HG03159 (cell line): ENCODE measurements around the gene MAP3K7CL.
"Not testable (repeated sequence)": the region's sequence is repeated elsewhere in the genome, so short reads cannot be mapped to it uniquely, and the experiment has no call there.

ENCODE experiments used
- ATAC-seq: cut with Tn5 transposase; IDR thresholded peaks from one replicate; pipeline ENCODE4 v1.9.1; 2021; ENCODE audit warnings: mild to moderate bottlenecking, moderate library complexity; ENCODE audit not compliant: unreplicated experiment

MAP3K7CL gene

DNA sequence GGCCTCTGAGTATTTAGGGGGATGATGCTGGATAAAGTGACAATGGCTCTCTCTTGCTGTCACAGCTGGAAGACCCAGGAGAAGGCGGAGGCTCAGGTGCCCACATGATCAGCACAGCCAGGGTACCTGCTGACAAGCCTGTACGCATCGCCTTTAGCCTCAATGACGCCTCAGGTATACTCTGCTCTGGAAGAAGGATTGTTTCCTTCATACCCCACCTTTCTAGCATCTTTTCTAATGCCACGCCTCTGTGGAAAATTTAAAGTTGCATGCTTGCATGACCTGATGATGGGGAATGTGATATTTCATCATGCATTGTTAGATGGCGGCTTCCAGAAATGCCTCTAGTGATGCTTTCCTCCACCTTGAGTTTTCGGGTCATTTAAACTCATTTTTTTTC, 2.8 kb downstream of the MAP3K7CL start:
- no peak for ATAC-seq

DNA sequence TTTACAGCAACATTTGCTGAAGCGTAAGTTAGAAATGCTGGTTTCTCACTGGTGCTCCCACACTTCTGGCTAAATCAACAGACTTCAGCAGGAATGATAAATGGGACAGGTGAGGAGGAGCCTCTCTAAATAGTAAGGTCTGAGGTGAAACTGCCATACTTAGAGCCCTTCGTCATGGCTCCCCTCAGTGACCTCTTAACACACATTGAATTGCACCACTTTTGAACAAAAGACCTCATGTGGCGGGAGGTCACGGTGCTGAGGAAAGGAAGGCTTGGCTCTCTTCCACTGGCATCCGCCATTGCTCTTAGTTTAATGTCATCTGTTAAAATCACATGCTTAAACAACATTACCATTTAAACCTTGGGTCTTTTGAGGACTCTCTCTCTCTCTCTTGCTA, 3.4 kb downstream of the MAP3K7CL start:
- no peak for ATAC-seq

- no peak for ATAC-seq
Measured at GRCh38 chr21:29135481-29135880, 5.0 kb downstream of the MAP3K7CL start.

DNA sequence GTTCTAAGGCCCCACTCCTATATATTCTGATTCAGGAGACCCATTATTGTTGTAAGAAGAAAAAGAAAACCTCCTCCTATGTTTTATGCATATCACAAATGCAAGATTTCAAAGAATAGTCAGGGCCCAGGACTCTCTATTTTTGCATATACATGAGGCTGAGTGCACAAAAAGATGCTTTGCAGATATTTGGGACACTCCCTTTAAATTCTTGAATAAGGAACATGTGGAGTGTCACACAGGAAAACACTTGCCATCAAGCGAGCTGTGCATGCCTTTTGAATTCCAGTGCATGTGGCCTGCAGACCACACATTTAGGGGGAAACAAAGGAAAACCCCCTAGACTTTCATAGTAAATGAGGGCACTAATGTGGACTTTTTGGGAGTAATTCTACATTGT, 5.6 kb downstream of the MAP3K7CL start:
- no peak for ATAC-seq

DNA sequence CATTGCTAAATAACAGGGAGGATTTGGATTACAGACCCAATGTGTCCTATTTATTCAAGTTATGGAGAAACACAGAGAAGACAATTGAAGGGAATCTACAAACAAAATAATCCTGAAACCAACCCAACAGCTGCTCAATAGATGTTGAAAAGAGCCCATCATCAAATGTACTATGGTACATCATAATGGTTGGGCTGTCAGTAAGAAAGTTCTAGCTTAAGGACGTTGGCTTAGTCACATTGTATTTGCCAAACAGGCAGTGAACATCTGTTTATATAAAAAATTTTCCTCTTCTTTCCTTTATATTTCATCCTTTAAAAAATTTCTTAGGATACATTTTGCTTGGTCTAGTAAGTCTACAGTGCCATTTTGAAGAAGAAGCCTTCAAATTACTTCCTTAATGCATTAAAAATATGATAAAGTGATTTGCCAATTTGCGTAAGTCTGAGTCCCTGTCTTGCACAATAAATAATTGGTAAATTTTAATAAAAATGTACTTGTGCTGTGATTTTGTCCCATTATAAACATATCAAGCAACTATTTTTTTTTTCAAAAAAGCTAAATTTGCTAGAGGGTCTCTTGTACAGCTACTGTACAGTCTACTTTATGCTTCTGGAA, 14.4 kb downstream of the MAP3K7CL start:
- ATAC-seq = no peak

GRCh38 chr21:29145354-29145782, 14.9 kb downstream of the MAP3K7CL start:
- ATAC-seq = no peak

- ATAC-seq = no peak
Measured at GRCh38 chr21:29145852-29146453, 15.5 kb downstream of the MAP3K7CL start.

- ATAC-seq = no peak
Measured at GRCh38 chr21:29146726-29147125, 16.3 kb downstream of the MAP3K7CL start.

DNA sequence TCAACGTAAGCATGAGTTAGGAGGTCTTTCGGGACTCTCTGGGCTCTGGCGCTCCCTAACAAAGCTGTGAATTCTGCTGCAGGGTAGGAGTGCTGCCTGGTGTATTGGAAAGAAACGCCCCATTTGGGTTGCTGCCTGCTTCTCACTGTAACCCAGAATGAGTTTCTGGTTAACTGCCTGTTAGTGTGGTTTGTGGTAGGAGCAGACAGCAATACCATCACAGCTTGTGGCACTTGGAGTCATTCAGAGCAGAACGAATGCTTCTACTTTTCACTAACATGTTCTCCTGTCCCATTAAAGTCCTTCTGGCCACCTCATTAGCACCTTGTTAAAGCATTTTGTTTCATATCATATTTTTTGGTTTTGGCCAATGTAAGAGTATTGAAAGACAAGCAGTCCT, 18.1 kb downstream of the MAP3K7CL start:
- no peak for ATAC-seq

GRCh38 chr21:29149808-29150425, 19.5 kb downstream of the MAP3K7CL start:
- no peak for ATAC-seq

DNA sequence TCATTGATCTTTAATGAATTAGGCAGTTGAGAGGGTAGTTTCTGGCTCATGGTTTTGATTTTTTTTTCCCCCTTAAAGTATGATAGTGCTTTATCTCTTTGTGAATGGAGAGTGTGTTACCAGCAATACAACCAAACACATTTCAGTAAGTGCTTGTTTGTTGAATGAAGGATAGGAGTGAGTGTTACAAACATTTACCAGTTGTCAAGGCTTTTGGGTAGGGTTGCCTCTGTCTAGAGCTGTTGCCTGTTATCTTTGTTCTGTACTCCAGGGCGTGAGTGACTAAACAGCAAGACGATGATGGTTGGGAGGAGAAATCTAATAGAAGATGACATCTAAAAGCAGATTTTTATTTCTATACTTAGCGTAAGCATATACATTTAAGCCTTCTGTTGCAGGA, 21.5 kb downstream of the MAP3K7CL start:
- ATAC-seq = no peak

DNA sequence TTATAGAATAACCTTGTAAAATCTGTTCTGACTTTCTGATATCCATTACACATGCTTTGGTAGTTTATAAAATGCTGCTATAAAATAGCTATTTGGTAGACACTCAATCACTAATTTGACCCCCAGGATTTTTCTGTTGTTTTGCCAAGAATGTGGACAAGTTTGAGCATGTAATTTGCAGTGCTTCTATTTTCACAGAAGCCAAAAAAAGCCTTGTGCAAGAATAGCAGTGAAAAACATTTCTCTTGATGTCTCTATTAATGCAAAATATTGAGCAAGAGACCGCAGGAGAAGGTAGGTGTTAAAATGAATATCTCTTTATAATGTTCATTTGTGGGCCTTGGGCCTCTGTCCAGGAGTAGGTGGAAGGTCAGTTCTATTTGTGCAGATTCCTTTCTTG, 22.5 kb downstream of the MAP3K7CL start:
- no peak for ATAC-seq

DNA sequence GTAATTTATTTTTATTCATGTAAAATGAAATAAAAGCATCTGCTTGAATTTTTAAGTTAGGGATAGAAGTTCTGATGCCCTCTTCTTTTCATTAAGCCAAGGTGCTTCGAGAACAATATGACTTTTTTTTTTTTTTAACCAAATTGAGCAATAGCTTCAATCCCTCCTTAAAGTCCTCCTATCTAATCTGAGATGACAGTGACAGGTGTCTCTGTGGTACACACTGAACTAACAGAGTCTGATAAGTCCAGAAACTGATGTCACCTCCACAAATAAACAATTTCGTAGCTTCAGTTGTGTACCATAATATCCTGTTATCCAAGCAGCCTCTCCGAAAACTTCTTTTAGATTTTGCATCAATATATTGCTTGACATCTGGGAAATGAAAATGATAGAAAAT, 23.8 kb downstream of the MAP3K7CL start:
- no peak for ATAC-seq

DNA sequence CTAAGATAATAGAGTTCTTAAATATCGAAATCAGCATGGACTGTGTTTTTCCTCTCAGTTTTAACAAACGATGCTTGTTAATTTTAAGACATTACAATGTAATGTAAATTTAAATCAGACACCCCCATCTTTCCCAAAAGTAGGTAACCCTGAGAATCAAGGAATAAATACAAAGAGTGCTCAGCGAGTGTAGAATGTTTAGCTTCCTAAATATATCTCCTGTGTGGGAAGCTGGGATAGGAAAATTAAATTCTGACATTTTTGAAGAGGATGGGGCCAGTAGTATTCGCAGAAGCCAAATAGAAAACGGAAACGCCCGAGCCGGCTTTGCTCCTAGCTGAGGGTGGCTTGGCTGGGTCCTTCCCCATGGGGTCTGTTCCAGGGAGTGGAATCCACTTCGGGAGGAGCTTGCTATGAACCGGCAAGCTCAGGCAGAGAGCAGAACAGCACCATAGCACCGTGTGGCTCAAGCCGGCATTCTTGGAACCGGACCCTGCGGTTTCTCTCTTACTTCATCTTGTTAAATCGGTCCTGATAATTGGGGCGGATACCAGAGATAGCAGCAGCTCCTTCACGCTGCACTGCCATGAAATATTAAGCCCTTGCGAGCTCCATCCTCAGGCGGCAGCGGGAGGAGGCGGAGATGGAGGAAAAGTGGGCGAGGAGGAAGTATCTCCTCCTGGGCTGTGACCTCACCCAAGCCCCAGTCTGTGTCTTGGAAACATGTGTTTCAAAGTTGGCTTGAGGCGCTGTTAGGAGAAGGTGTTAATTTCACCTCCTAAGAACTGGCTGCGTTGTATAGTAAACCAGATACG, 24.9 kb downstream of the MAP3K7CL start:
- ATAC-seq = no peak

DNA sequence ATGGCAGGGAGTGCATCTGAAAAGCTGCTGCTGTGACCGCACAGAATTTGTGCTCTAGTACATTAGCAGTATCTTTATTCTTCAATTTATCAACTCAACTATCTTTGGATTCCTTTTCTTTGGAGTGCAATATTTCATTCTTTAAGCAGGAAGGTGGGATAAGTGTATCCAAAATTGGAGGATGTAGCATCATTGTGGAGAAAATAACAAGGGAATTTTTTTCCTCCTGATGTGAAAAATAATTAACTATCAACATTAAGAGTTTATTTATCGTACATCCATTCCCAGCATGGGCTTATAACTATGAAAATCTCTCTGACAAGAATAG, 25.5 kb downstream of the MAP3K7CL start:
- ATAC-seq = no peak

DNA sequence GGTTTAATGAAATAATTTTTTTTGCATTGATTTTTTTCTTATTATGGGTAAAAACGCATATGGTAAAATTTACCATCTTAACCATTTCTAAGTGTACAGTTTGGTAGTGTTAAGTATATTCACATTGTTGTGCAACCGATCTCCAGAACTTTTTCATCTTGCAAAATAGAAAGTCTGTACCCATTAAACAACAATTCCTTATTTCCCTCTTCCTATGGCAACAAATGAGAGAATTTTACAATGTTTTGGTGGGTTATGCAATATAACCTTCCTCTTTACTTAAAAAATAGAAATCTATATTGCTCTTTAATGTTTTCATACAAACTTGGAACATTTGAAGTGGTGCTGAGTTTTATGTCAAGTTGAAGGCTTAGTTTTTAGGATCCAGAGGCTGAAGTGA, 26.6 kb downstream of the MAP3K7CL start:
- ATAC-seq = no peak

GRCh38 chr21:29159842-29160241, 29.4 kb downstream of the MAP3K7CL start:
- no peak for ATAC-seq

- ATAC-seq = not testable (repeated sequence)
Measured at GRCh38 chr21:29162825-29163224, 32.4 kb downstream of the MAP3K7CL start.

DNA sequence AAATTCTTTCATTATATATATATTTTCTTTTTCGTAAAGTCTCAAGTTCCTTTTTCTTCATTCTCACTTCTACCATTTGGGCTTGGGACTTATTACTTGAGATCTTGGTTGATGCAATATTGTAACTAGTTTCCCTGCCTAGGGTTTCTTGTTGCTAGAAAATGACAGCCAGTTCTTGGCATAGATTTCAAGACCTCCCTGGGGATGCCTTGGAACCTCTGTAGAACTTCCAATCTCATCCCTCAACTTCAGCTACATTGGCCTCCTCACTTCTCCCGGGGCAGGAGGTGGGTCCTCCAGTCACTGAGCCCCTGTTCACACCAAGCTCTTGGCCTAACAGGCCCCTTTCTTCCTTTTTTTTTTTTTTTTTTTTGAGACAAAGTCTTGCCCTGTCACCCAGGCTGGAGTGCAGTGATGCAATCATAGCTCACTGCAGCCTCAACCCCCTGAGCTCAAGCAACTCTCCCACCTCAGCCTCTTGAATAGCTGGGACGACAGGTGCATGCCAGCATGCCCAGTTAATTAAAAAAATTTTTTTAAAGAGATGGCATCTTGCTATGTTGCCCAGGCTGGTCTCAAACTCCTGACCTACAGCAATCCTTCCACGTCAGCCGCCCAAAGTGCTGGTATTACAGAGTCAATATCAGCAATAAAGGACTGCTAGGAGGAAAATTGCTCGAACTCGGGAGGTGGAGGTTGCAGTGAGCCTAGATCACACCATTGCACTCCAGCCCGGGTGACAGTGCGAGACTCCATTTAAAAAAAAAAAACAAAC, 33.1 kb downstream of the MAP3K7CL start:
- ATAC-seq = no peak

- no peak for ATAC-seq
Measured at GRCh38 chr21:29164323-29164942, 34.0 kb downstream of the MAP3K7CL start.

GRCh38 chr21:29166323-29166722, 35.9 kb downstream of the MAP3K7CL start:
- no peak for ATAC-seq
